HepG2 (cell line): ENCODE measurements around the gene INKA1. TPM values are rescaled to one million over a fixed set of nuclear protein-coding genes. Genes with fewer than 3 reads are reported as not detected.

Source experiments
- ARNT ChIP-seq: fragments of 450-650 bp; IDR thresholded peaks from 2 replicates; pipeline ENCODE4 v1.6.1; 2017
- CEBPG ChIP-seq: IDR thresholded peaks from 2 replicates; pipeline ENCODE4 v1.6.1; 2016
- ELF3 ChIP-seq: IDR thresholded peaks from 2 replicates; pipeline ENCODE4 v1.6.1; 2016; ENCODE audit warnings: missing genetic modification reagents, missing compliant biosample characterization
- HOXD1 ChIP-seq: sonication (generic); formaldehyde crosslinking; IDR thresholded peaks from 2 replicates; pipeline ENCODE4 v1.5.0; 2020; ENCODE audit warnings: missing genetic modification reagents
- IKZF4 ChIP-seq: sonication (generic); formaldehyde crosslinking; IDR thresholded peaks from 2 replicates; pipeline ENCODE4 v1.5.1; 2020; ENCODE audit warnings: borderline replicate concordance, mild to moderate bottlenecking, low read depth, missing genetic modification reagents; ENCODE audit errors: not compliant biosample characterization
- MIER3 ChIP-seq: IDR thresholded peaks from 2 replicates; pipeline ENCODE4 v1.6.1; 2016; ENCODE audit warnings: missing compliant biosample characterization, borderline replicate concordance
- SIX1 ChIP-seq: sonication (generic); formaldehyde crosslinking; IDR thresholded peaks from 2 replicates; pipeline ENCODE4 v1.4.0; 2020; ENCODE audit warnings: missing genetic modification reagents, borderline replicate concordance
- U2AF1 ChIP-seq: fragments of 200-400 bp; formaldehyde crosslinking; optimal IDR thresholded peaks from 2 replicates; pipeline ENCODE3; 2017; ENCODE audit warnings: mild to moderate bottlenecking, low read depth, low read length
- ZNF326 ChIP-seq: sonication (generic); formaldehyde crosslinking; IDR thresholded peaks from 2 replicates; pipeline ENCODE4 v1.4.0; 2020; ENCODE audit warnings: missing genetic modification reagents, borderline replicate concordance
- ZNF329 ChIP-seq: sonication (generic); formaldehyde crosslinking; IDR thresholded peaks from 2 replicates; pipeline ENCODE4 v1.9.0; 2021; ENCODE audit warnings: low read depth, mild to moderate bottlenecking, missing genetic modification reagents
- ZNF672 ChIP-seq: sonication (generic); formaldehyde crosslinking; IDR thresholded peaks from 2 replicates; pipeline ENCODE4 v1.8.1; 2022; ENCODE audit warnings: missing genetic modification reagents
- polyA plus RNA-seq, 8 experiments: library from polyadenylated mRNA; depleted of rRNA in 3 of 8; stranded (reverse) in 7 of 8; unstranded in 1 of 8; fragments of >200 nt; fragmentation: Illumina TruSeq in 4 of 8; extraction: Trizol in 4 of 8; gene quantifications; 2 replicates each; pipeline versions ENCODE4 v1.2.1 to v1.2.3, GENCODE V29; 2011 to 2016; ENCODE audit warnings: low read depth in 4 of 8, missing spikeins in 1 of 8, mixed read lengths in 1 of 8; ENCODE audit not compliant: insufficient read depth in 1 of 8
- total RNA-seq, 5 experiments: library from RNA; depleted of rRNA; stranded (reverse); fragments of >200 nt; fragmentation: Illumina TruSeq; extraction: Trizol; gene quantifications; 2 replicates each; pipeline ENCODE4 v1.2.3, GENCODE V29; 2016; ENCODE audit warnings: low read depth in 1 of 5
- TF ChIP-seq, protein P1 (sequence below), 2 experiments: fragments of 450-650 bp in 1 of 2; sonication (generic) in 1 of 2; formaldehyde crosslinking in 1 of 2; IDR thresholded peaks; 2 replicates each; pipeline versions ENCODE4 v1.6.1 to v1.8.0; 2016 to 2022; ENCODE audit warnings: antibody characterized with exemption in 1 of 2, mild to moderate bottlenecking in 1 of 2, missing genetic modification reagents in 1 of 2
- TF ChIP-seq, protein P2 (sequence below), 2 experiments: fragments of 450-650 bp in 1 of 2; sonication (generic) in 1 of 2; formaldehyde crosslinking; IDR thresholded peaks; 2 replicates each; pipeline versions ENCODE4 v1.5.0 to v1.8.0; 2020 to 2022; ENCODE audit warnings: mild to moderate bottlenecking in 1 of 2, missing genetic modification reagents in 1 of 2
- TF ChIP-seq, protein P3 (sequence below): sonication (generic); formaldehyde crosslinking; IDR thresholded peaks from 2 replicates; pipeline ENCODE4 v1.5.1; 2020; ENCODE audit warnings: missing genetic modification reagents, mild to moderate bottlenecking, borderline replicate concordance

The INKA1 gene
- total and polyA plus RNA-seq, 2 of the 13 experiments (the other 11 are each of a cell fraction or from before 2014, with no cell fraction given) = 0.22 to 0.41 TPM

DNA sequence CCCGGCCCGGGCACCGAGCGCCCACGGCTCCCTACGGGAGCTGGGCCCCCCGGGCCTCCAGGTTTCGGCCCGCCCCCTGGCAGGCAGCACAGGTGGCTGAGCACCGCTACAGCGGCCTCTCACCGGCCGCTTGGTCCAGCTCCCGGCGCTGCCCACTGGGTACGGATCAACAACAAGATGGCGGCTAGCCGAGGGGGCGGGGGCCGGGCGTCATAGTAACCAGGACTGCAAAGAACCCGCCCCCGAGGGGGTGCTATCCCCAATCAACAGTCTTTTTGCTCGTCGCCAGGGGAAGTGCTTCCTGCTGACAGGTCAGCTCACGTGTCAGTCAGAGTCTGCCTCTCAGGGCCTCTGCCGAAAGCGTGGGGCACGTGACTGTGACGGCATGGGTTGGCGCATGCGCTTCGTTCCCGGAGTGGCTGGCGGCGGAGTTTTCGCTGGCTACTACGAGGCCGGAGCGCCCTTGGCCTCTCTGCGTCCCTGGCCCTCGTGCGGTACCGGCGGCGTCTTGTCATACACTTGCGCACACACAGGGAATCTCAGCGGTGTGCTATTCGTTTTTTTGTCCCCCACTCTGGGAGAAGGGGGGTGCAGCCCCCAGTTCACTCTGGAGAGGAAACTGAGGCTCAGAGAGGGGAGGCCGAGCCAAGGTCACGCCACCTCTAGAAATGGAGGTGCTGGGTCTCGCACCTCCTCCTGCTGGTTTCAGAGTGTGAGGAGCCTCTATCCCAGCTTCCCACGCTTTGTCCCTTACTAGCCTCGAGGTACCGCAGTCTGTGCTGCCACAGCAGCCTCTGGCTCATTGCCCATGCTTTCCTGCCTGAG, 16.5 kb upstream of the INKA1 start, which contains the start of gene IP6K1 (continued):
- TF ChIP-seq, protein P1, sequence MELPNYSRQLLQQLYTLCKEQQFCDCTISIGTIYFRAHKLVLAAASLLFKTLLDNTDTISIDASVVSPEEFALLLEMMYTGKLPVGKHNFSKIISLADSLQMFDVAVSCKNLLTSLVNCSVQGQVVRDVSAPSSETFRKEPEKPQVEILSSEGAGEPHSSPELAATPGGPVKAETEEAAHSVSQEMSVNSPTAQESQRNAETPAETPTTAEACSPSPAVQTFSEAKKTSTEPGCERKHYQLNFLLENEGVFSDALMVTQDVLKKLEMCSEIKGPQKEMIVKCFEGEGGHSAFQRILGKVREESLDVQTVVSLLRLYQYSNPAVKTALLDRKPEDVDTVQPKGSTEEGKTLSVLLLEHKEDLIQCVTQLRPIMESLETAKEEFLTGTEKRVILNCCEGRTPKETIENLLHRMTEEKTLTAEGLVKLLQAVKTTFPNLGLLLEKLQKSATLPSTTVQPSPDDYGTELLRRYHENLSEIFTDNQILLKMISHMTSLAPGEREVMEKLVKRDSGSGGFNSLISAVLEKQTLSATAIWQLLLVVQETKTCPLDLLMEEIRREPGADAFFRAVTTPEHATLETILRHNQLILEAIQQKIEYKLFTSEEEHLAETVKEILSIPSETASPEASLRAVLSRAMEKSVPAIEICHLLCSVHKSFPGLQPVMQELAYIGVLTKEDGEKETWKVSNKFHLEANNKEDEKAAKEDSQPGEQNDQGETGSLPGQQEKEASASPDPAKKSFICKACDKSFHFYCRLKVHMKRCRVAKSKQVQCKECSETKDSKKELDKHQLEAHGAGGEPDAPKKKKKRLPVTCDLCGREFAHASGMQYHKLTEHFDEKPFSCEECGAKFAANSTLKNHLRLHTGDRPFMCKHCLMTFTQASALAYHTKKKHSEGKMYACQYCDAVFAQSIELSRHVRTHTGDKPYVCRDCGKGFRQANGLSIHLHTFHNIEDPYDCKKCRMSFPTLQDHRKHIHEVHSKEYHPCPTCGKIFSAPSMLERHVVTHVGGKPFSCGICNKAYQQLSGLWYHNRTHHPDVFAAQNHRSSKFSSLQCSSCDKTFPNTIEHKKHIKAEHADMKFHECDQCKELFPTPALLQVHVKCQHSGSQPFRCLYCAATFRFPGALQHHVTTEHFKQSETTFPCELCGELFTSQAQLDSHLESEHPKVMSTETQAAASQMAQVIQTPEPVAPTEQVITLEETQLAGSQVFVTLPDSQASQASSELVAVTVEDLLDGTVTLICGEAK (IDR thresholded peaks at IDR 0.05) = no peak
- TF ChIP-seq, protein P1 (CRISPR knock-in tag; IDR thresholded peaks at IDR 0.05) = no peak
- TF ChIP-seq, protein P2, sequence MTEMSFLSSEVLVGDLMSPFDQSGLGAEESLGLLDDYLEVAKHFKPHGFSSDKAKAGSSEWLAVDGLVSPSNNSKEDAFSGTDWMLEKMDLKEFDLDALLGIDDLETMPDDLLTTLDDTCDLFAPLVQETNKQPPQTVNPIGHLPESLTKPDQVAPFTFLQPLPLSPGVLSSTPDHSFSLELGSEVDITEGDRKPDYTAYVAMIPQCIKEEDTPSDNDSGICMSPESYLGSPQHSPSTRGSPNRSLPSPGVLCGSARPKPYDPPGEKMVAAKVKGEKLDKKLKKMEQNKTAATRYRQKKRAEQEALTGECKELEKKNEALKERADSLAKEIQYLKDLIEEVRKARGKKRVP (CRISPR knock-in tag; IDR thresholded peaks at IDR 0.05) = no peak; a peak in 1 of 4 replicates
- no peak for TF ChIP-seq IKZF4 (CRISPR knock-in tag)
- no peak for TF ChIP-seq CEBPG (CRISPR knock-in tag)
- TF ChIP-seq, protein P3, sequence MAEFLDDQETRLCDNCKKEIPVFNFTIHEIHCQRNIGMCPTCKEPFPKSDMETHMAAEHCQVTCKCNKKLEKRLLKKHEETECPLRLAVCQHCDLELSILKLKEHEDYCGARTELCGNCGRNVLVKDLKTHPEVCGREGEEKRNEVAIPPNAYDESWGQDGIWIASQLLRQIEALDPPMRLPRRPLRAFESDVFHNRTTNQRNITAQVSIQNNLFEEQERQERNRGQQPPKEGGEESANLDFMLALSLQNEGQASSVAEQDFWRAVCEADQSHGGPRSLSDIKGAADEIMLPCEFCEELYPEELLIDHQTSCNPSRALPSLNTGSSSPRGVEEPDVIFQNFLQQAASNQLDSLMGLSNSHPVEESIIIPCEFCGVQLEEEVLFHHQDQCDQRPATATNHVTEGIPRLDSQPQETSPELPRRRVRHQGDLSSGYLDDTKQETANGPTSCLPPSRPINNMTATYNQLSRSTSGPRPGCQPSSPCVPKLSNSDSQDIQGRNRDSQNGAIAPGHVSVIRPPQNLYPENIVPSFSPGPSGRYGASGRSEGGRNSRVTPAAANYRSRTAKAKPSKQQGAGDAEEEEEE (CRISPR knock-in tag) = no peak
- no peak for TF ChIP-seq SIX1 (CRISPR knock-in tag)
- no peak for TF ChIP-seq ARNT
- no peak for TF ChIP-seq ZNF326 (CRISPR knock-in tag)
- TF ChIP-seq HOXD1 (CRISPR knock-in tag) = 0 out of 2 replicates have a peak, but pooled peaks have one; percentile 64
- 0 out of 2 replicates have a peak, but pooled peaks have one; percentile 51 for TF ChIP-seq MIER3 (CRISPR knock-in tag)
- no peak for TF ChIP-seq U2AF1
- no peak; the same call in 1 of the 2 replicates for TF ChIP-seq ELF3
- TF ChIP-seq ZNF329 (CRISPR knock-in tag) = no peak
- no peak for TF ChIP-seq ZNF672
